DND-41 (cell line): ENCODE results near the gene GLDN.

ENCODE experiments used
- EZH2 ChIP-seq: IDR thresholded peaks from 3 replicates; pipeline ENCODE4 v1.6.1; 2012; ENCODE audit warnings: borderline replicate concordance, low read depth, mild to moderate bottlenecking, moderate library complexity, low read length, inconsistent platforms; ENCODE audit not compliant: severe bottlenecking
- TF ChIP-seq, protein P1 (sequence below): IDR thresholded peaks from 2 replicates; pipeline ENCODE4 v1.5.1; 2012; ENCODE audit warnings: borderline replicate concordance, low read length, moderate library complexity, mild to moderate bottlenecking; ENCODE audit not compliant: poor library complexity, severe bottlenecking; ENCODE audit errors: extremely low read depth

DNA sequence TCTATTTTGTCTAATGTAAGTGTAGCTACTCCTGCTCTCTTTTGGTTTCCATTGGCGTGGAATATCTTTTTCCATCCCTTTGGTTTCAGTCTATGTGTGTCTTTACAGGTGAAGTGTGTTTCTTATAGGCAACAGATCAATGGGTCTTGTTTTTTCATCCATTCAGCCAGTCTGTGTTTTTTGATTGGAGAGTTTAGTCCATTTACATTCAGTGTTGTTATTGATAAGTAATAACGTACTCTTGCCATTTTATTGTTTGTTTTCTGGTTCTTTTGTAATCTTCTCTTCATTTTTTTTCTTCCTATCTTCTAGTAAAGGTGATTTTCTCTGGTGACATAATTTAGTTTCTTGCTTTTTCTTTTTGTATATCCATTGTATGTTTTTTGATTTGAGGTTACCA, 97.1 kb downstream of the GLDN start:
- TF ChIP-seq, protein P1, sequence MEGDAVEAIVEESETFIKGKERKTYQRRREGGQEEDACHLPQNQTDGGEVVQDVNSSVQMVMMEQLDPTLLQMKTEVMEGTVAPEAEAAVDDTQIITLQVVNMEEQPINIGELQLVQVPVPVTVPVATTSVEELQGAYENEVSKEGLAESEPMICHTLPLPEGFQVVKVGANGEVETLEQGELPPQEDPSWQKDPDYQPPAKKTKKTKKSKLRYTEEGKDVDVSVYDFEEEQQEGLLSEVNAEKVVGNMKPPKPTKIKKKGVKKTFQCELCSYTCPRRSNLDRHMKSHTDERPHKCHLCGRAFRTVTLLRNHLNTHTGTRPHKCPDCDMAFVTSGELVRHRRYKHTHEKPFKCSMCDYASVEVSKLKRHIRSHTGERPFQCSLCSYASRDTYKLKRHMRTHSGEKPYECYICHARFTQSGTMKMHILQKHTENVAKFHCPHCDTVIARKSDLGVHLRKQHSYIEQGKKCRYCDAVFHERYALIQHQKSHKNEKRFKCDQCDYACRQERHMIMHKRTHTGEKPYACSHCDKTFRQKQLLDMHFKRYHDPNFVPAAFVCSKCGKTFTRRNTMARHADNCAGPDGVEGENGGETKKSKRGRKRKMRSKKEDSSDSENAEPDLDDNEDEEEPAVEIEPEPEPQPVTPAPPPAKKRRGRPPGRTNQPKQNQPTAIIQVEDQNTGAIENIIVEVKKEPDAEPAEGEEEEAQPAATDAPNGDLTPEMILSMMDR = no peak
- TF ChIP-seq EZH2 = no peak
